ENCODE measurements around the gene GRIPAP1.

The GRIPAP1 gene

GRCh38 chrX:49002091-49002935 is at the start of gene GRIPAP1:
Gene GRIPAP1, minus strand, starts transcription at chrX:49002264. Its CDS starts 35 bp downstream, at chrX:49002229.
- peak; percentile 66 for DNase-seq

GRCh38 chrX:49043987-49044281 is 41.9 kb upstream of the GRIPAP1 start:
- no peak for DNase-seq

GRCh38 chrX:49043220-49043986 is 41.3 kb upstream of the GRIPAP1 start, which contains the start of gene TFE3:
Gene TFE3, minus strand, starts transcription at chrX:49043357. Its CDS starts 131 bp downstream, at chrX:49043226.
- peak; percentile 93 for DNase-seq

- DNase-seq: no peak
Measured at GRCh38 chrX:49042581-49043219, 40.6 kb upstream of the GRIPAP1 start.

- DNase-seq: peak; percentile 1
Measured at GRCh38 chrX:49041744-49042580, 39.9 kb upstream of the GRIPAP1 start.

- no peak for DNase-seq
Measured at GRCh38 chrX:49040376-49040955, 38.4 kb upstream of the GRIPAP1 start.

- peak; percentile 20 for DNase-seq
Measured at GRCh38 chrX:49039598-49040375, 37.7 kb upstream of the GRIPAP1 start.

- DNase-seq: no peak
Measured at GRCh38 chrX:49037883-49038475, 35.9 kb upstream of the GRIPAP1 start.

GRCh38 chrX:49030283-49030682 is 28.2 kb upstream of the GRIPAP1 start:
- DNase-seq: no peak

GRCh38 chrX:49029876-49030275 is 27.8 kb upstream of the GRIPAP1 start:
- DNase-seq: no peak

GRCh38 chrX:49019599-49020249 is 17.7 kb upstream of the GRIPAP1 start:
- no peak for DNase-seq

GRCh38 chrX:49019050-49019449 is 17.0 kb upstream of the GRIPAP1 start:
- DNase-seq: no peak

- no peak for DNase-seq
Measured at GRCh38 chrX:49003696-49004095, 1.6 kb upstream of the GRIPAP1 start.

GRCh38 chrX:49001521-49002090 is 458 bp downstream of the GRIPAP1 start:
- DNase-seq: peak; percentile 2

- DNase-seq: no peak
Measured at GRCh38 chrX:49000636-49001035, 1.4 kb downstream of the GRIPAP1 start.

- no peak for DNase-seq
Measured at GRCh38 chrX:48999030-48999429, 3.0 kb downstream of the GRIPAP1 start.

- no peak for DNase-seq
Measured at GRCh38 chrX:48998391-48998790, 3.7 kb downstream of the GRIPAP1 start.

- DNase-seq: no peak
Measured at GRCh38 chrX:48997865-48998264, 4.2 kb downstream of the GRIPAP1 start.

- DNase-seq: no peak
Measured at GRCh38 chrX:48997455-48997854, 4.6 kb downstream of the GRIPAP1 start.

GRCh38 chrX:48996969-48997368 is 5.1 kb downstream of the GRIPAP1 start:
- DNase-seq: no peak
